Skin epidermis (tissue), 12 donors: ENCODE measurements around the gene REXO4.

ENCODE experiments used
- H3K27ac ChIP-seq, 21 experiments: fragments of 200-600 bp; sonication (generic) in 11 of 21; one replicate each; pipeline ENCODE4 v1.5.0; 2020; ENCODE audit warnings: mild to moderate bottlenecking in 3 of 21, inconsistent platforms in 2 of 21, moderate library complexity in 2 of 21
- H3K4me3 ChIP-seq, 7 experiments: fragments of 200-600 bp; sonication (generic) in 2 of 7; one replicate each; pipeline ENCODE4 v1.5.0; 2020; ENCODE audit warnings: inconsistent platforms in 2 of 7, mild to moderate bottlenecking in 2 of 7, moderate library complexity in 1 of 7

REXO4 gene

GRCh38 chr9:133424187-133424586 lies 6.4 kb upstream of the REXO4 start:
- Histone ChIP-seq H3K27ac (no peak overlapping the region), H3K4me3 (no peak overlapping the region)

DNA sequence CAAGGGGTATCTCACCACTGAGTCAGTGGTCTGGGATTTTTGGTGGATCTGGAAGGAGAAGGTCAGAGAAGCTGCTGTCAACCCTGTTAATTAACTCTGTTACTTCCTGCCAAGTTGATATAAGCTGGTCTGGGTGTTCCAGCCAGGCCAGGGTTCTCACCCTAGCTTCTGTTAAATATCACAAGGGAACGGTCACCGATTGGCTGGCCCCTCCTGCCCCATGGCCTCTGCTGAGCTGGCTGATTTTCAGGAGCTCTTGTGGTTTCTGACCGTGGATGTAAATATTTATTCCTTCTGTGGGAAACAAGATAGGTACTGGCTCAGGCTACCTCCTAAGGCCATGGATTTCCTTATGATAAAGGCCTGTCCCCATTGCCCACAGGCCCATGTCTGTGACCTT lies 5.4 kb upstream of the REXO4 start:
- no peak overlapping the region for H3K27ac ChIP-seq
- no peak overlapping the region for H3K4me3 ChIP-seq

GRCh38 chr9:133421615-133422542 lies 4.1 kb upstream of the REXO4 start, which contains the start of gene ADAMTS13:
TSS of gene ADAMTS13 (plus strand) at chr9:133422367. CDS start at chr9:133422444, 77 bp downstream.
- peak within 1 kb of the TSS in 1 of 21 experiments; percentile 58 for H3K27ac ChIP-seq
- no peak within 1 kb of the TSS for H3K4me3 ChIP-seq

- peak overlapping the region in 1 of 21 experiments; percentile 7 for H3K27ac ChIP-seq
- H3K4me3 ChIP-seq, result no peak overlapping the region
Measured at GRCh38 chr9:133420392-133420827, 2.6 kb upstream of the REXO4 start.

DNA sequence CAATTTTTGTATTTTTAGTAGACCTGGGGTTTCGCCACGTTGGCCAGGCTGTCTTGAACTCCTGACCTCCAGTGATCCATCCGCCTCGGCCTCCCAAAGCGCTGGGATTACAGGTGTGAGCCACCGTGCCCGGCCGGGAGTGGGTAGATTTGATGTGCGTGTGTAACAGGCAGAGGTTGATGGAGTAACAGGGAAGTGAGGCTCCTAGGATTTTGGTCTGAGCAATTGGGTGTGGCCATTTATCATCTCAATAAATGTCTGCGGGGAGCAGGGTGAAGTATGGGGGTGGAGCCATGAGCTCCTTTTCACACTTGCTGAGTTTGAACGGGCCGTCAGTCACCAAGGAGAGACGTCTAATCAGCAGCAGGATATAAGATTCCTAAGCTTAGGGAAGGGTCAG lies 1.2 kb upstream of the REXO4 start:
- H3K27ac ChIP-seq, result peak overlapping the region in 1 of 21 experiments; percentile 75

DNA sequence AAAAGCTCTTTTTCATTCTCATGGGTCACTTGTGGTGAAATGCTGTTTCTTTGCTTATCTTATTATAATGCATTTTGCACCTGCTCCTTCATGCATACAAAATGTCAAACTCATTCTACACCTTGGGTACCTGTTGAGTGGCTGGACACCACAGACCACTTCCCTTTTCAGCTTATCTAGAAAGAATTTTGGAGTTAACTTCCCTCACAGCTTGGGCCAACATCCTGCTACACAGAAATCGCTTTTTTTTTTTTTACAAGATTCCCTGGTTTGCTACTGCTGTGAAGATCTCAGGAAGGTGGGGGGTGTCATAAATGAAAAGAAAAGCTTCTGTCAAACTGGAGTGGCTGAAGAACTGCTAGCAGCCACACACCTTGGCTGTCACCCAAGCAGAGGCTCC lies 2.6 kb downstream of the REXO4 start:
- Histone ChIP-seq H3K27ac (no peak overlapping the region), H3K4me3 (no peak overlapping the region)

More for the DNA sequence above, 1.2 kb upstream of the REXO4 start:
- H3K4me3 ChIP-seq, result no peak overlapping the region

DNA sequence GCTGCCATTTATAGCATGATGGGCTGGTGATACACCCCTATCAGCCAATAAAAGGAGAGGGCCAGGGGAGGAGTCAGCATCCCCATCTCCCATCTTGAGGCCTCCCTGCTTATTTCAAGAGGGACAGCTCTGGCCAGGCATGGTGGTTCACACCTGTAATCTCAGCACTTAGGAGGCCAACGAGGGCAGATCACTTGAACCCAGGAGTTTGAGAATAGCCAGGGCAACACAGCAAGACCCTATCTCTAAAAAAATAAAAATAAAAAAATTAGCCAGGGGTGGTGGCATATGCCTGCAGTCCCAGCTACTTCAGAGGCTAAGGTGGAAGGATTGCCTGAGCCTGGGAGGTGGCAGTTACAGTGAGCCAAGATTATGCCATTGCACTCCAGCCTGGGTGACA lies 9.8 kb downstream of the REXO4 start:
- H3K27ac ChIP-seq, result no peak overlapping the region
- no peak overlapping the region for H3K4me3 ChIP-seq

DNA sequence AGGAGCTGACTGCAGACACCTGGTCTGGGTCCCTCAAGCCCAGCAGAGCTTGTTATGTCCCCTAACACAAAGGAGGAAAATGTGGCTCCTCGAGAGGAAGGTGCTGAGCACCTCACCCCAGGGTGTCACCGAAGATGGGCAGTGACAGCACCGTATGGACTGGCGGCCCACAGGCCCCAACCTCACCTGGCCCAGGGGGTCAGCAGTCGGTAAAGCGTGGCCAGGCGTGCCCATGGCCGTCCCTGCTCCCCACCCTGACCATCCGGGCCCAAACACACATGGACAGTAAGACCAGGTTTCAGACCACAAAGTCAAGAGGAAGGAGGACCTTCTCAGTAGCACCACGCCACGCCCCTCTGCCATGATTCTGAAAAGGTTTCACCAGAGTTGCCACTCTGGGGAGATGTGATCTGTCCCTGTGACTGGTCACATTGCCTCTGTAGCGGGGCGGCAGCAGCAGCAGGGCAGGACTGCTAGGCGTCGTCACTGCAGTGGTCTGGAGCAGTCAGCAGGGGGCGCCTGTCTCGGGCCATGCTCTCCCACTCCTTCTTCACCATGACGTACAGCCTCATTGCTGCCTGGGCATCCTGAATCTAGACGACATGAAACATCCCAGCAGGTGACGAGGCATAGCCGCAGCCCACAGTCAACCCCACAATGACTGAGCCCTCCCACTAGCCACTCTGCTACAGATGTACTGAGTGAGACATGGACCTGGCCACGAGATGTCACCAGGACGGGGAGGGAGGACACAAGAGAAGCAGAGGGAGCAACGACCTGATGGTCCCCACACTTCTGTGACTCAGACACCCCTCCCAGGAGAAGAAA lies 11.1 kb downstream of the REXO4 start:
- no peak overlapping the region for H3K27ac ChIP-seq

DNA sequence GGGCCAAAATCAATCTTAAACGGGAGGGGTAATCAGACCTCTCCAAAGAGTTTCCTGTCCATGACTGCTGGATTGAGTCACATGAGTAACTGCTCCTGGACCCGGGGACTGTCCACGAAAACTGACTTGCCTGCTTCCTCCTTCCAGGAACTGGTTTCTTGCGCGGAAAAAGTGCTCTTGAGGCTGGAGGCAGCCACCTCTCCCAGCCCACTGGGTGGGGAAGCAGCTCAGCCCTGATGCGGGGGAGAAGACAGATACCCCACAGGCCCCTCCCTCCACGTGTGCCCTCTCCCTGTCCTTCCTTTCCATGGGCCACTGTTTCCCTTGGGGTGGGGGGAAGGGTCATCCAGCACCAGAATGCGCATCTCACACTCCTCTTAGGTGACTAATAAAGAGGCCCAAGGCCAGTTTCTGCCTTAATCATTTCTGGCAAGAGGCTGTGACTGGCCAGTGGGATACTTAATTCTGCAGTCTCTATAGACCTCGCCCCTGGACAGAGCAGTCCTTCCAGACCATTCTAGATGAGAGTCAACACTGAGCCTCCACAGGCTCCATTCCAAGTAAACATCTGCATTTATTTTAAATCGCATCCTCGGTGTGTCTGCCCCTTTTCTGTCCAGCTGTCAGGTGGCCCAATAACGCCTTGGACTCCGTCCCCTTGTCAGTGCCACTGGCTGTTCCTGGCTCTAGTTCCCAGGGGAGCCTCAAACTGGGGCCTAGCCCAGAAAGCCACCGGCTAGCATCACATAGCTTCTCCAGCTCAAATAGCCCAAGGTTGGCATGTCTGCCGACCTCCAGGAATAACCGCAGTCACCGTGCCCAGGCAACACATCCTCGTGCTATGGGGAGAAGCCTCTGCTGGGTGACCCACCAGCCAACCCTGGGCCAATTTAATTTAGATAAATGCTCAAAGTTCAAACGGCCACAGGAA lies 12.0 kb downstream of the REXO4 start:
- H3K4me3 ChIP-seq, result no peak overlapping the region
- H3K27ac ChIP-seq, result no peak overlapping the region

More for the DNA sequence above, 11.1 kb downstream of the REXO4 start:
- no peak overlapping the region for H3K4me3 ChIP-seq

- no peak overlapping the region for H3K27ac ChIP-seq
Measured at GRCh38 chr9:133404454-133405002, 13.3 kb downstream of the REXO4 start.

GRCh38 chr9:133403766-133404453 lies 13.9 kb downstream of the REXO4 start:
- H3K27ac ChIP-seq, result no peak overlapping the region
- H3K4me3 ChIP-seq, result no peak overlapping the region

More at GRCh38 chr9:133404454-133405002, 13.3 kb downstream of the REXO4 start:
- H3K4me3 ChIP-seq, result no peak overlapping the region

GRCh38 chr9:133402689-133403088 lies 15.1 kb downstream of the REXO4 start:
- no peak overlapping the region for H3K27ac ChIP-seq
- H3K4me3 ChIP-seq, result no peak overlapping the region

GRCh38 chr9:133401588-133401987 lies 16.2 kb downstream of the REXO4 start:
- H3K4me3 ChIP-seq, result no peak overlapping the region
- no peak overlapping the region for H3K27ac ChIP-seq

GRCh38 chr9:133400292-133400691 lies 17.5 kb downstream of the REXO4 start:
- Histone ChIP-seq H3K27ac (no peak overlapping the region), H3K4me3 (no peak overlapping the region)

- H3K27ac ChIP-seq, result no peak overlapping the region
- H3K4me3 ChIP-seq, result no peak overlapping the region
Measured at GRCh38 chr9:133397895-133398294, 19.9 kb downstream of the REXO4 start.

DNA sequence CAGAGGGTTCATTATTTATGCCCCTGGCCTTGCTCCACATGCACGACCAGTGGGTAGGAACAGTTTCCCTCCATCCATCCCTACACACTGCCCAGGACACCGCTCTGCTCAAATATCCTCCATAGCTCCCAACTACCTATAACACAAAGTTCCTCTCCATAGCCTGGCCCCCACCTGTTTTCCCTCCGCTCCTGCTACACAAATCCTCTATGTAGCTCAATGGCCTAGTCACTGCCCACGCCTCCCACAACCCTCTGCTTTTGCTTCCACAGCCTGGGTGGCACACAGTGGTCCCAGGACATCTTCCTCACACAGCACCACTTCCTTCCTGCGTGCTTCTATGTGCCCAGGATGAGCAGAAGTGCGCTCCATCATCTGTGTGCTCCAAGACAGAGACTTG lies 20.4 kb downstream of the REXO4 start:
- H3K4me3 ChIP-seq, result no peak overlapping the region
- no peak overlapping the region for H3K27ac ChIP-seq

DNA sequence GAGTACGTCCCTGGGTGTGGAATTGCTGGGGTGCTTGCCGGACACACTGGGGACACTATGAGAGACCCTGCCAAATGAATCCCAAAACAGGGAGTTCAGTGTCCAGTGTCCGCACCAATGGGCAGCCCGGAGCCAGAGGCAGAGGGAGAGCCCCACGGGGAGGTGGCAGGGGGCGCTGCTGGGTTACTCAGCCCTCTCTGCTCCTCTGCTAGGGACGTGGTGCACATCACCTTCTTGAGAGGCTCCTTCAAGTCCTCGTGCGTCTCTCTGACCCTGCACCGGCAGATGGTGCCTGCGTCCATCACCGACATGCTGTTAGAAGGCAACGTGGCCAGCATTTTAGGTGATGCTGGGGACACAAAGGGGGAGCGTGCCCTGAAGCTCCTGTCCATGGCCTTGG lies 20.9 kb downstream of the REXO4 start:
- Histone ChIP-seq H3K4me3 (no peak overlapping the region), H3K27ac (no peak overlapping the region)

DNA sequence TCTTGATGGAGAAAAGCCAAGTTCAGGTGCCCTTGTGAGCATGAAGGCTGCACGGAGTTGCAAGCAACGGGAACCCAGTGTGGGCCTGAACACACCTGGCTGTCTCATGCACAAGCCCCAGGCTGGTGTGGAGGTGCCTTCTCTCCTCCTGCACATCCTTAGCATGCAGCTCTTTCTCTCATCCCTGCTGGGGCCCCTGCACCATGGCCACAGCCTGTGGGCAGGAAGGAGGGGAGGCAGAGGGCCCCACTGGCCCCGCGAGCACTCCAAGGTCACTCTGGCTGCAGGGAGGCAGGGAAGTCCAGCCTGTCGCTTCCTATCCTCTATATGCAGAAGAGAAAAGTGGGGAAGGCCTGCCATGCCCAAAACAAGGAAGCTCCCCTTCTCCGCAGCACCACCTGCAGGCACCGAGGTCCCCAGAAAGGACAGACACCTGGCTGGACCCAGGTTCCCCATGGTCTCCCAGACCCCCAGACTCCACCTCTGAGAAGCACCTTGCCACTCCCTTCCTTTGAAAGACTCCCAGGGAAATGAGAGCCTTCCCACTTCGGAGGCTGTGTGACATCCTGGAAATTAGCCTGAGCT lies 23.0 kb downstream of the REXO4 start:
- Histone ChIP-seq H3K4me3 (no peak overlapping the region), H3K27ac (no peak overlapping the region)
